ENCODE results near the gene ADGRG2.

DNA sequence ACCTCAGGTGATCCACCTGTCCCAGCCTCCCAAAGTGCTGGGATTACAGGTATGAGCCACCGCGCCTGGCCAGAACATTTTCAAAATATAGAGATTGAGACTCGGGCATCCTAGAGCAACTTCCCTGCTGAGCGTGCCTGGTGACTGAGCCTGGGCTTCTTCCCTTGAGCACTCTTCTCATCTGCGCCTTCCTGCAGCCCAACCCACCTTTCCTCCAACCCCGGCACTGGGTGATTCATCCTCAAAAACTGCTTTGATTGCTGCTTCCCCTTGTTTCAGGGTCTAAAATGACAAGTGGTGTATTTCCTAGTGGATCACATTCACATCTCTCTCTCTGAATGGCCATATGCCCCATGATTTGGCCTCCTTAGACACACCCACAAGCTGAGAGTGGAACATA lies 176.1 kb downstream of the ADGRG2 start:
- TF ChIP-seq NR1H2 (CRISPR knock-in tag; IDR thresholded peaks at IDR 0.05) (no peak), JUN (CRISPR knock-in tag; IDR thresholded peaks at IDR 0.05) (no peak), OVOL2 (CRISPR knock-in tag; IDR thresholded peaks at IDR 0.05; ENCODE audit: borderline replicate concordance) (no peak), KAT7 (CRISPR knock-in tag; IDR thresholded peaks at IDR 0.05; ENCODE audit: borderline replicate concordance) (no peak), CREM (CRISPR knock-in tag; IDR thresholded peaks at IDR 0.05) (no peak), SP1 (CRISPR knock-in tag; conservative IDR thresholded peaks at IDR 0.05) (no peak)
- TF ChIP-seq, protein P1, sequence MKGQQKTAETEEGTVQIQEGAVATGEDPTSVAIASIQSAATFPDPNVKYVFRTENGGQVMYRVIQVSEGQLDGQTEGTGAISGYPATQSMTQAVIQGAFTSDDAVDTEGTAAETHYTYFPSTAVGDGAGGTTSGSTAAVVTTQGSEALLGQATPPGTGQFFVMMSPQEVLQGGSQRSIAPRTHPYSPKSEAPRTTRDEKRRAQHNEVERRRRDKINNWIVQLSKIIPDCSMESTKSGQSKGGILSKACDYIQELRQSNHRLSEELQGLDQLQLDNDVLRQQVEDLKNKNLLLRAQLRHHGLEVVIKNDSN (CRISPR knock-in tag; IDR thresholded peaks at IDR 0.05) = no peak
- TF ChIP-seq, protein P2, sequence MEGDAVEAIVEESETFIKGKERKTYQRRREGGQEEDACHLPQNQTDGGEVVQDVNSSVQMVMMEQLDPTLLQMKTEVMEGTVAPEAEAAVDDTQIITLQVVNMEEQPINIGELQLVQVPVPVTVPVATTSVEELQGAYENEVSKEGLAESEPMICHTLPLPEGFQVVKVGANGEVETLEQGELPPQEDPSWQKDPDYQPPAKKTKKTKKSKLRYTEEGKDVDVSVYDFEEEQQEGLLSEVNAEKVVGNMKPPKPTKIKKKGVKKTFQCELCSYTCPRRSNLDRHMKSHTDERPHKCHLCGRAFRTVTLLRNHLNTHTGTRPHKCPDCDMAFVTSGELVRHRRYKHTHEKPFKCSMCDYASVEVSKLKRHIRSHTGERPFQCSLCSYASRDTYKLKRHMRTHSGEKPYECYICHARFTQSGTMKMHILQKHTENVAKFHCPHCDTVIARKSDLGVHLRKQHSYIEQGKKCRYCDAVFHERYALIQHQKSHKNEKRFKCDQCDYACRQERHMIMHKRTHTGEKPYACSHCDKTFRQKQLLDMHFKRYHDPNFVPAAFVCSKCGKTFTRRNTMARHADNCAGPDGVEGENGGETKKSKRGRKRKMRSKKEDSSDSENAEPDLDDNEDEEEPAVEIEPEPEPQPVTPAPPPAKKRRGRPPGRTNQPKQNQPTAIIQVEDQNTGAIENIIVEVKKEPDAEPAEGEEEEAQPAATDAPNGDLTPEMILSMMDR (IDR thresholded peaks at IDR 0.05) = no peak
- TF ChIP-seq, protein P3, sequence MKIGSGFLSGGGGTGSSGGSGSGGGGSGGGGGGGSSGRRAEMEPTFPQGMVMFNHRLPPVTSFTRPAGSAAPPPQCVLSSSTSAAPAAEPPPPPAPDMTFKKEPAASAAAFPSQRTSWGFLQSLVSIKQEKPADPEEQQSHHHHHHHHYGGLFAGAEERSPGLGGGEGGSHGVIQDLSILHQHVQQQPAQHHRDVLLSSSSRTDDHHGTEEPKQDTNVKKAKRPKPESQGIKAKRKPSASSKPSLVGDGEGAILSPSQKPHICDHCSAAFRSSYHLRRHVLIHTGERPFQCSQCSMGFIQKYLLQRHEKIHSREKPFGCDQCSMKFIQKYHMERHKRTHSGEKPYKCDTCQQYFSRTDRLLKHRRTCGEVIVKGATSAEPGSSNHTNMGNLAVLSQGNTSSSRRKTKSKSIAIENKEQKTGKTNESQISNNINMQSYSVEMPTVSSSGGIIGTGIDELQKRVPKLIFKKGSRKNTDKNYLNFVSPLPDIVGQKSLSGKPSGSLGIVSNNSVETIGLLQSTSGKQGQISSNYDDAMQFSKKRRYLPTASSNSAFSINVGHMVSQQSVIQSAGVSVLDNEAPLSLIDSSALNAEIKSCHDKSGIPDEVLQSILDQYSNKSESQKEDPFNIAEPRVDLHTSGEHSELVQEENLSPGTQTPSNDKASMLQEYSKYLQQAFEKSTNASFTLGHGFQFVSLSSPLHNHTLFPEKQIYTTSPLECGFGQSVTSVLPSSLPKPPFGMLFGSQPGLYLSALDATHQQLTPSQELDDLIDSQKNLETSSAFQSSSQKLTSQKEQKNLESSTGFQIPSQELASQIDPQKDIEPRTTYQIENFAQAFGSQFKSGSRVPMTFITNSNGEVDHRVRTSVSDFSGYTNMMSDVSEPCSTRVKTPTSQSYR (CRISPR knock-in tag; IDR thresholded peaks at IDR 0.05) = no peak
- TF ChIP-seq, protein P4, sequence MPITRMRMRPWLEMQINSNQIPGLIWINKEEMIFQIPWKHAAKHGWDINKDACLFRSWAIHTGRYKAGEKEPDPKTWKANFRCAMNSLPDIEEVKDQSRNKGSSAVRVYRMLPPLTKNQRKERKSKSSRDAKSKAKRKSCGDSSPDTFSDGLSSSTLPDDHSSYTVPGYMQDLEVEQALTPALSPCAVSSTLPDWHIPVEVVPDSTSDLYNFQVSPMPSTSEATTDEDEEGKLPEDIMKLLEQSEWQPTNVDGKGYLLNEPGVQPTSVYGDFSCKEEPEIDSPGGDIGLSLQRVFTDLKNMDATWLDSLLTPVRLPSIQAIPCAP (CRISPR knock-in tag; IDR thresholded peaks at IDR 0.05) = no peak
- TF ChIP-seq, protein P5, sequence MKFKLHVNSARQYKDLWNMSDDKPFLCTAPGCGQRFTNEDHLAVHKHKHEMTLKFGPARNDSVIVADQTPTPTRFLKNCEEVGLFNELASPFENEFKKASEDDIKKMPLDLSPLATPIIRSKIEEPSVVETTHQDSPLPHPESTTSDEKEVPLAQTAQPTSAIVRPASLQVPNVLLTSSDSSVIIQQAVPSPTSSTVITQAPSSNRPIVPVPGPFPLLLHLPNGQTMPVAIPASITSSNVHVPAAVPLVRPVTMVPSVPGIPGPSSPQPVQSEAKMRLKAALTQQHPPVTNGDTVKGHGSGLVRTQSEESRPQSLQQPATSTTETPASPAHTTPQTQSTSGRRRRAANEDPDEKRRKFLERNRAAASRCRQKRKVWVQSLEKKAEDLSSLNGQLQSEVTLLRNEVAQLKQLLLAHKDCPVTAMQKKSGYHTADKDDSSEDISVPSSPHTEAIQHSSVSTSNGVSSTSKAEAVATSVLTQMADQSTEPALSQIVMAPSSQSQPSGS (CRISPR knock-in tag; IDR thresholded peaks at IDR 0.05; ENCODE audit: borderline replicate concordance, low read depth) = no peak

Measured in WTC11 (cell line).